ENCODE results near the gene FAM171A1.
A peak's percentile ranks its signal among the peaks of the same experiment; 100 is the strongest.

Gene FAM171A1

GRCh38 chr10:15182540-15183207 lies 188.4 kb downstream of the FAM171A1 start:
- H3K27ac ChIP-seq (ENCODE audit: low read depth, low read length), result no peak overlapping the region
- H3K9me3 ChIP-seq (ENCODE audit: insufficient read depth, low read depth, low read length), result no peaks in the 10 kb centered on the region
- H2BK120ac ChIP-seq (ENCODE audit: insufficient read depth, low read length, poor library complexity), result no peak overlapping the region
- H4K8ac ChIP-seq (ENCODE audit: low read depth, low read length), result no peak overlapping the region
- no peak overlapping the region for H3K23ac ChIP-seq (ENCODE audit: low read length)
- H4K91ac ChIP-seq (ENCODE audit: low read depth, low read length), result no peak overlapping the region
- no peak overlapping the region for H2AFZ ChIP-seq (ENCODE audit: insufficient read depth, low read length, poor library complexity)
- H3K79me1 ChIP-seq (ENCODE audit: low read length), result no peaks in the 10 kb centered on the region
- no peak overlapping the region for H3K4ac ChIP-seq (ENCODE audit: low read depth, low read length)
- no peak overlapping the region for H2AK5ac ChIP-seq (ENCODE audit: low read length)
- H4K12ac ChIP-seq (ENCODE audit: low read depth, low read length), result no peak overlapping the region
- no CpG with 5 or more reads among the region's 8 CpGs for WGBS (ENCODE audit: extremely low coverage, insufficient coverage, insufficient read length)
- no peak overlapping the region for H3K18ac ChIP-seq (ENCODE audit: low read length)
- H3K27me3 ChIP-seq (ENCODE audit: insufficient read depth, low read length), result no peaks in the 10 kb centered on the region
- no peak overlapping the region for H3K14ac ChIP-seq (ENCODE audit: low read length)
- H3K79me2 ChIP-seq (ENCODE audit: control insufficient read depth, insufficient read depth, low read length, poor library complexity), result no peaks in the 10 kb centered on the region
- no peak overlapping the region for H2BK12ac ChIP-seq (ENCODE audit: low read length)
- peak in 1 of 2 donors; percentile 37 for DNase-seq
- H3K4me3 ChIP-seq (ENCODE audit: low read depth, low read length), result no peak overlapping the region
- no peaks in the 10 kb centered on the region for H3K36me3 ChIP-seq (ENCODE audit: control insufficient read depth in 1 of 2, insufficient read depth in 2 of 2, low read length in 2 of 2)
- no peak overlapping the region for H3K9ac ChIP-seq (ENCODE audit: low read length)
- no peak overlapping the region for H2BK5ac ChIP-seq (ENCODE audit: low read depth, low read length, poor library complexity)
- H3K4me1 ChIP-seq (ENCODE audit: control insufficient read depth in 1 of 2, insufficient read depth in 2 of 2, low read length in 2 of 2), result no peaks in the 10 kb centered on the region
- no peak overlapping the region for H3K4me2 ChIP-seq (ENCODE audit: low read length)

DNA sequence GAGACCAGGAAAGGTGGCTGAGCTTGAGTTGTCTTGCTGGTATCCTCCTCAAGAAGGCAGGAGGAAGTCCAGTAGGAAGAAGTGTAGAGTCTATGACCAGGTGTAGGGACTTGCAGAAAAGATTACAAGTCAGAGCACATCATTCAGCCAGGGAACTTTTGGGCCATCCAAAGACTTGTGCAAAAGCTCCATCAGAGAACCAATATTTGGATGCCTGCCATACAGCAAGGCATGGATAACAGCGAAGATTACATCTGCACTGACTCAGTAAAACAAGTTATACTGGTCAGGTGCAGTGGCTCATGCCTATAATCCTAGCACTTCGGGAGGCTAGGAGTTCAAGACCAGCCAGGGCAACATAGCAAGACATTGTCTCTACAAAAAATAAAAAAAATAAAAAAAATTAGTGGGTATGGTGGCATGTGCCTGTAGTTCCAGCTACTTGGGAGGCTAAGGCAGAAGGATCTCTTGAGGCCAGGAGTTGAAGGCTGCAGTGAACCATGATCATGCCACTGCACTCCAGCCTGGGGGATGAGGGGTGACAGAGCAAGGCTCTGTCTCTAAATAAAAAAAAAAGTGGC lies 189.4 kb downstream of the FAM171A1 start:
- no peak overlapping the region for H2AK5ac ChIP-seq (ENCODE audit: low read length)
- H2BK5ac ChIP-seq (ENCODE audit: low read depth, low read length, poor library complexity), result no peak overlapping the region
- no peak overlapping the region for H3K27ac ChIP-seq (ENCODE audit: low read depth, low read length)
- H3K14ac ChIP-seq (ENCODE audit: low read length), result no peak overlapping the region
- H4K8ac ChIP-seq (ENCODE audit: low read depth, low read length), result no peak overlapping the region
- H3K4me1 ChIP-seq (ENCODE audit: control insufficient read depth in 1 of 2, insufficient read depth in 2 of 2, low read length in 2 of 2), result no peaks in the 10 kb centered on the region
- H3K4me2 ChIP-seq (ENCODE audit: low read length), result no peak overlapping the region
- no peaks in the 10 kb centered on the region for H3K36me3 ChIP-seq (ENCODE audit: control insufficient read depth in 1 of 2, insufficient read depth in 2 of 2, low read length in 2 of 2)
- H3K4ac ChIP-seq (ENCODE audit: low read depth, low read length), result no peak overlapping the region
- no peak overlapping the region for H4K12ac ChIP-seq (ENCODE audit: low read depth, low read length)
- no peaks in the 10 kb centered on the region for H3K27me3 ChIP-seq (ENCODE audit: insufficient read depth, low read length)
- no peak overlapping the region for H3K4me3 ChIP-seq (ENCODE audit: low read depth, low read length)
- WGBS (ENCODE audit: extremely low coverage, insufficient coverage, insufficient read length), result no CpG with 5 or more reads among the region's 2 CpGs
- H3K18ac ChIP-seq (ENCODE audit: low read length), result no peak overlapping the region
- DNase-seq, result peak in 1 of 2 donors; percentile 45
- H3K9ac ChIP-seq (ENCODE audit: low read length), result no peak overlapping the region
- no peaks in the 10 kb centered on the region for H3K79me1 ChIP-seq (ENCODE audit: low read length)
- no peaks in the 10 kb centered on the region for H3K79me2 ChIP-seq (ENCODE audit: control insufficient read depth, insufficient read depth, low read length, poor library complexity)
- no peak overlapping the region for H2AFZ ChIP-seq (ENCODE audit: insufficient read depth, low read length, poor library complexity)
- no peak overlapping the region for H2BK12ac ChIP-seq (ENCODE audit: low read length)
- H2BK120ac ChIP-seq (ENCODE audit: insufficient read depth, low read length, poor library complexity), result no peak overlapping the region
- H4K91ac ChIP-seq (ENCODE audit: low read depth, low read length), result no peak overlapping the region
- H3K23ac ChIP-seq (ENCODE audit: low read length), result no peak overlapping the region
- H3K9me3 ChIP-seq (ENCODE audit: insufficient read depth, low read depth, low read length), result no peaks in the 10 kb centered on the region

GRCh38 chr10:15180736-15181135 lies 190.4 kb downstream of the FAM171A1 start:
- Histone ChIP-seq H3K79me2 (ENCODE audit: control insufficient read depth, insufficient read depth, low read length, poor library complexity) (no peaks in the 10 kb centered on the region), H3K9me3 (ENCODE audit: insufficient read depth, low read depth, low read length) (no peaks in the 10 kb centered on the region), H3K14ac (ENCODE audit: low read length) (no peak overlapping the region), H3K36me3 (ENCODE audit: control insufficient read depth in 1 of 2, insufficient read depth in 2 of 2, low read length in 2 of 2) (no peaks in the 10 kb centered on the region), H2BK120ac (ENCODE audit: insufficient read depth, low read length, poor library complexity) (no peak overlapping the region), H3K27me3 (ENCODE audit: insufficient read depth, low read length) (no peaks in the 10 kb centered on the region), H4K12ac (ENCODE audit: low read depth, low read length) (no peak overlapping the region), H2BK12ac (ENCODE audit: low read length) (no peak overlapping the region), H2AFZ (ENCODE audit: insufficient read depth, low read length, poor library complexity) (no peak overlapping the region), H2AK5ac (ENCODE audit: low read length) (no peak overlapping the region), H3K23ac (ENCODE audit: low read length) (no peak overlapping the region), H3K4me1 (ENCODE audit: control insufficient read depth in 1 of 2, insufficient read depth in 2 of 2, low read length in 2 of 2) (no peaks in the 10 kb centered on the region), H3K27ac (ENCODE audit: low read depth, low read length) (no peak overlapping the region), H4K8ac (ENCODE audit: low read depth, low read length) (no peak overlapping the region), H4K91ac (ENCODE audit: low read depth, low read length) (no peak overlapping the region), H3K18ac (ENCODE audit: low read length) (no peak overlapping the region), H3K4me2 (ENCODE audit: low read length) (no peak overlapping the region), H2BK5ac (ENCODE audit: low read depth, low read length, poor library complexity) (no peak overlapping the region), H3K4ac (ENCODE audit: low read depth, low read length) (no peak overlapping the region), H3K4me3 (ENCODE audit: low read depth, low read length) (no peak overlapping the region), H3K9ac (ENCODE audit: low read length) (no peak overlapping the region), H3K79me1 (ENCODE audit: low read length) (no peaks in the 10 kb centered on the region)
- WGBS (ENCODE audit: extremely low coverage, insufficient coverage, insufficient read length), result no CpG with 5 or more reads among the region's 5 CpGs
- DNase-seq, result peak in 1 of 2 donors; percentile 79

GRCh38 chr10:15176269-15176668 lies 194.8 kb downstream of the FAM171A1 start:
- Histone ChIP-seq H4K91ac (ENCODE audit: low read depth, low read length) (no peak overlapping the region), H2AK5ac (ENCODE audit: low read length) (no peak overlapping the region), H3K23ac (ENCODE audit: low read length) (no peak overlapping the region), H3K27ac (ENCODE audit: low read depth, low read length) (no peak overlapping the region), H3K9me3 (ENCODE audit: insufficient read depth, low read depth, low read length) (no peaks in the 10 kb centered on the region), H3K79me1 (ENCODE audit: low read length) (no peaks in the 10 kb centered on the region), H3K79me2 (ENCODE audit: control insufficient read depth, insufficient read depth, low read length, poor library complexity) (no peaks in the 10 kb centered on the region), H3K36me3 (ENCODE audit: control insufficient read depth in 1 of 2, insufficient read depth in 2 of 2, low read length in 2 of 2) (no peaks in the 10 kb centered on the region), H2BK12ac (ENCODE audit: low read length) (no peak overlapping the region), H3K18ac (ENCODE audit: low read length) (no peak overlapping the region), H4K12ac (ENCODE audit: low read depth, low read length) (no peak overlapping the region), H3K27me3 (ENCODE audit: insufficient read depth, low read length) (no peaks in the 10 kb centered on the region), H3K4me1 (ENCODE audit: control insufficient read depth in 1 of 2, insufficient read depth in 2 of 2, low read length in 2 of 2) (no peaks in the 10 kb centered on the region), H3K9ac (ENCODE audit: low read length) (no peak overlapping the region), H3K4ac (ENCODE audit: low read depth, low read length) (no peak overlapping the region), H4K8ac (ENCODE audit: low read depth, low read length) (no peak overlapping the region), H2BK5ac (ENCODE audit: low read depth, low read length, poor library complexity) (no peak overlapping the region), H2AFZ (ENCODE audit: insufficient read depth, low read length, poor library complexity) (no peak overlapping the region), H3K14ac (ENCODE audit: low read length) (no peak overlapping the region), H3K4me2 (ENCODE audit: low read length) (no peak overlapping the region), H3K4me3 (ENCODE audit: low read depth, low read length) (no peak overlapping the region), H2BK120ac (ENCODE audit: insufficient read depth, low read length, poor library complexity) (no peak overlapping the region)
- WGBS (ENCODE audit: extremely low coverage, insufficient coverage, insufficient read length), result no CpG with 5 or more reads among the region's 3 CpGs
- DNase-seq, result no peak

Data from trophoblast cell (in vitro differentiated cells and primary cell).